ENCODE results near the gene LRRC7. TPM values are rescaled to one million over a fixed set of nuclear protein-coding genes. Genes with fewer than 3 reads are reported as not detected.

The LRRC7 gene
- not detected in 2 replicates for total RNA-seq (2014; rRNA removed; shearing (Covaris generic))
- 0.01 and 0.02 TPM in 2 replicates for polyA plus RNA-seq (2015; cell fraction: cytosol; rRNA removed)
- 0.14 TPM in 1 of 2 replicates, not detected in the other for polyA plus RNA-seq (2015; cell fraction: nucleus; rRNA removed)

DNA sequence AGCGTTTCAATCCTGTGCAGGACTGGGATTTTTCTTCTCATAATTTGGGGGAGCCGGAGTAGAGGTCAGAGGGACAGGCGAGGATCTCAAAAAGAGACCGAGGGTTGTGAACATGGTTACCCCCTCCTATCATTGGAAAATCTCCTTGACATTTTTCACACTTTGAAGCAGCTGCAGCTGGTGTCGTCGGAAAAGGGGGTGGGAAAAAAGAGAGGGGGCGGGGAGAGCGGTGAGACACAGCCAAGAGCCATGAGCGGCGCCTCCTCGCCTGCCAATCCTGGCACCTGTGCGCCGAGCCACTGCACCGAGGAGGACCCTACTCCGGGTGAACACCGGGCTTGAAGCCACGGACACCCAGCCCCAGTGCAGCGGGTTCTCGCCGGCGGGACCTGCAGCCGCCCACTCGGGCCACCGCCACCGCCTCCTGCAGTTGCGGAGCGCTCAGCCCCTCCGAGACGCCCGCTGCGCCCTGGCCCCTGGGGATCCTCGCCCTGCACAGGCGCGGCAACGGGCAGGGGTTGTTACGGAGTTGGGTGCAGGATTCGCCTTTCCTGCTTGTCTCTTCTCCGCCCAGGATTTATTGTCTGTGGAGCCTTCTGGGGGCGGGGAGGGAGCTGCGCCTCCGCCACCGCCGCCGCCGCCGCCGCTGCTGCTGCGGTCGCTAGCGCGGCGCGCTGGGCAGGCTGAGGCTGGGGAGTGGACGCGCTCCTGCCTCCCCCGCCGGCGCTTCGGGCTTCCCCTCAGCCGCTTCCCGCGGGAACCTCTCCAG lies at the start of gene LRRC7:
Gene LRRC7, plus strand, starts transcription at position 271 of the 769 bp plus-strand sequence. CDS start 718 bp downstream, outside the sequence.
- peak; percentile 6 for DNase-seq (ENCODE audit: low read depth)

DNA sequence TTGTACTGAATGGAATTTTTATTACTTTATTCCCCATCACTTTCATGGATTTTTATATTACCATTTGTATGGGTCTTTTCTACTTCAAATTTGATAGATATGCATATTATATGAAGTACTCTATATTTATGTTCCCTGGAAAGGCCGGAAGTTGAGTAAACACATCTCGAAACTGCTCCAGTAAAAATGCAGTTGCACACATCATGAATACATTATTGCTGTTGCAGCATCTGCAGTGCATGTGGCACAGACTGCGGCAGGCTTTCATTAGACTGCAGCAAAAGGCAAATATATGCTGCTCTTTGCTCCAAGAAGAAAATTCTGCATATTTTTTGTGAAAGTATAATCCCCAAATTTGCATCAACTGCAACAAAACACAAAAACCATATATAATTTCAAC lies 48.7 kb upstream of the LRRC7 start:
- DNase-seq (ENCODE audit: low read depth) = no peak

DNA sequence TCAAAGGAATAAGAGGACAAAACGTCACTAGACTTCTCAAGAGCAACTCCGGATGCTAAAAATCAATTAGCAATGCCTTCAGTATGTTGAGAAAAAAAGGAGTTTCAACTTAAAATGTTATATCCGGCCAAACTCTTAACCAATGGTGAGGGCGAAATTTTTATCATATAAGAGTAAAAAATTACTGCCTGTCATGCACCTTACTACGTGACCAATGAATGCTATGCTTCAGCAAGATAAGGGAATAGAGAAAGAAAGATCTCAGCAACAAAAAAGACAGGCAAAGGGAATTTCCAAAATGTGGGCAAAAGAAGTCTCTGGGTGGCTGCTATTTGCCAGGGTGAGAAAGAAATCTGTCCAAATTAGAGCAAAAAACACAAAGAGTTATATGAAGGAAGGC lies 47.4 kb upstream of the LRRC7 start:
- no peak for DNase-seq (ENCODE audit: low read depth)

DNA sequence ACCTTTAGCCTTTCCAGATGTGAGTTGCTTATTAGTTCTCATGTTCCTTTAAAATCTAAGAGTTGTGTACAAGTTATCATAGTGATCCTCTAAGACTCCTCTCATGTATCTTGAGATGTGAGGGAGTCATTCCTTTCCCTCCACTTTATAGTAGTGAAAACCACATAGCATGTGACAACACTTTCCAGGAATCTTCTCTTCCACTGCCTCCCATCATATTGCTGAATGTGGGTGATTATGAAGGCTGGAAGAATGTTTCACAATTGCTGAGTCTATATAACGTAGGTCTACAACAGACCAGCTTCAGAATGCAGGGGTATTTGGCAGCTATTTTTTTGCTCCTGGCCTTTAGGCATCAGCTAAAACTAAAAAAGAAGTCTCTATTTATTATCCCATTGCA lies 44.7 kb upstream of the LRRC7 start:
- DNase-seq (ENCODE audit: low read depth) = peak; percentile 72

GRCh38 chr1:69523461-69523860 lies 44.3 kb upstream of the LRRC7 start:
- no peak for DNase-seq (ENCODE audit: low read depth)

DNA sequence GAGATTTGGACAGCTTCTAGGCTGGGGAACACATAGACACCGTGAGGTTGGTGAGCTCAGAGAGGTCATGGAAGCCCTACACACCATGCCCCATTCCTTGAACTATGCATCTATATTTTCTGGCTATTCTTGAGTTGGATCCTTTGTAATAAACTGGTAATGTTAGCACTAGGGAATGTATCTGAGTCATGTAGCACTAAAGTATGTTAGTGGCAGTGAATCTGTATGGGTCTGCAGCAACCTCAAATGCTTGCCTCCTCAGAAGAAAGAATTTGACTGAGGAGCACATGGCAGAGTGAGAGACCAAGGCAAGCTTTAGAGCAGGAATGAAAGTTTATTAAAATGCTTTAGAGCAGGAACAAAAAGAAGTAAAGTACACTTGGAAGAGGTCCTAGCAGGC lies 43.7 kb upstream of the LRRC7 start:
- DNase-seq (ENCODE audit: low read depth) = peak; percentile 18

GRCh38 chr1:69527273-69527672 lies 40.4 kb upstream of the LRRC7 start:
- no peak for DNase-seq (ENCODE audit: low read depth)

DNA sequence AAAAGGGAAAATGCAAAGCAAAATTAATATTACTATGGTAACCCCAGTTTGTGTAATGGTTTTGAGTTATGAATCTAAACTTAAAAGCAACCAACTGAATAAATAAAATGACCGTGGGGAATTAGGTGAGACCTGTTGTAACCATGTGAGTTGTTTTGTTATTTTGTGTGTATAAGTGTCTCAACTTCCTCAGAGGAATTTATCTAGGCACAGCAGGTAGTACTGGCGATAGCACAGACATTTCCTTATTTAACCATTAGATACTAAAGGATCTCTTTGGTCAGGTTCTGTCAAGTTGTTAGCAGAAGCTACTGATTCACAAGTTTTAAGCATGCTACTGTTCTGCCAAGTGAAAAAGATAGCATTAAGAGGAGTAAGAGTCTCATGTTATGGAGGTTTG lies 39.3 kb upstream of the LRRC7 start:
- no peak for DNase-seq (ENCODE audit: low read depth)

- DNase-seq (ENCODE audit: low read depth) = no peak
These were observed 34.4 kb upstream of the LRRC7 start for GRCh38 chr1:69533343-69533742.

- DNase-seq (ENCODE audit: low read depth) = no peak
These were observed 32.9 kb upstream of the LRRC7 start for GRCh38 chr1:69534829-69535228.

GRCh38 chr1:69535490-69535889 lies 32.2 kb upstream of the LRRC7 start:
- no peak for DNase-seq (ENCODE audit: low read depth)

GRCh38 chr1:69540052-69540451 lies 27.7 kb upstream of the LRRC7 start:
- DNase-seq (ENCODE audit: low read depth) = no peak

DNA sequence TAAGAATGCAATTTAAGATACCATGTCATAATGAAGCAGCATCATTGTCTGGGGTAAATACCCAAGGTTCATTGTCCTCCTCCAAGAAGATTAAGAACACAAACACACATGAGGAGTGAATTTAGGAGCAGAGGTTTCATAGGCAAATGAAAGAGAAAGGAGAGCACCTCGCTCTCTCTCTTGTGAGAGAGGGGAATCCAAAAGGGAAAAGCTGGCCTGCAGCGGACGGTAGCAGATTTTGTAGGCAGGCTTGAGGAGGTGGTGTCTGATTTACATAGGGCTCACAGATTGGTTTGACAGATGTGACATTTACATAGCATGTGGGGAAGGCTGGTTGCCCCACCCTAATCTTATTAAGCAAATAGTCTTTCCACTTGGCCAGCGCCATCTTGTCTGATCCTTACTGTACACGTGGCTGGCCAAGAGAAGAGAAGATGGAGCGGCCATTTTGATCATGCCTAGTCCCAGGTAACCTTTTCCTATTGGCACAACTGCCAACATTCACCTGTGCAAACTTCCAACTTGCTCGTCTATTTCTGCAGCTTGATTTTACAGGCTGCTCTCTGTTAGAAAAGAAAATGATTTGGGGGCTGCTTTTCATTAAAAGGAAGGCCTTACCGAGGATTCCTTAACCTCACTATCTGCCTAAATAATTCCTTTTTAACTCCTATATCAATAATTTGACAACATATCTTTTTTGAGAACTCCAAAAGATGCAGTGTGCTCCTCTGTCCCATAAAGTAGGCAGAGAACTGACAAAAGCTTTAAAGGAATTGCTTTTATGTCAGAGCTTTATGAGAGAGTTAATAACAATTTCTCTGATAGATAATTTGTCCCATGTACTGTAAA lies 16.0 kb upstream of the LRRC7 start:
- no peak for DNase-seq (ENCODE audit: low read depth)

DNA sequence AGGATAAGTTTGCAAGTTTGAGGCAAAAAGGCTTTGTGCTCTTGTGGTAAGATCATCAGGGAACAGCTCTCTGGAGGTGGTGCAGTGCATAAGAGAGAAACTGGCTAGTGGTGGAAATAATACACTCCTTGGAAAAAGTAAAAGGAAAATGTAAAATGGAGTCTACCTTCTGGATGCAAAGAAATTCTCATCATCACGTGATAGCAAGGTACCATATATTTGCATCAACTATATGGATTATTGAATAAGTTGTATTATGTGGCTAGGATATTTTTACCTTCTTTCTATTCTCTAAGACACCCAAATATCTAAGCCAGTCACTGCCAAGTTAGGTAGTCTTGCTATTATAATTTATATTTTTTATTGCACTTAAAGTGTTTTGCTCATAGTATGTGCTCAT lies 14.0 kb upstream of the LRRC7 start:
- DNase-seq (ENCODE audit: low read depth) = no peak

GRCh38 chr1:69568421-69569174 lies 876 bp downstream of the LRRC7 start:
- no peak for DNase-seq (ENCODE audit: low read depth)

- DNase-seq (ENCODE audit: low read depth) = no peak
These were observed 1.4 kb downstream of the LRRC7 start for GRCh38 chr1:69569175-69569541.

GRCh38 chr1:69569576-69570328 lies 2.0 kb downstream of the LRRC7 start:
- DNase-seq (ENCODE audit: low read depth) = no peak

- no peak for DNase-seq (ENCODE audit: low read depth)
These were observed 2.6 kb downstream of the LRRC7 start for GRCh38 chr1:69570356-69570755.

GRCh38 chr1:69572921-69573320 lies 5.2 kb downstream of the LRRC7 start:
- peak; percentile 7 for DNase-seq (ENCODE audit: low read depth)

- DNase-seq (ENCODE audit: low read depth) = no peak
These were observed 6.2 kb downstream of the LRRC7 start for GRCh38 chr1:69573911-69574310.

DNA sequence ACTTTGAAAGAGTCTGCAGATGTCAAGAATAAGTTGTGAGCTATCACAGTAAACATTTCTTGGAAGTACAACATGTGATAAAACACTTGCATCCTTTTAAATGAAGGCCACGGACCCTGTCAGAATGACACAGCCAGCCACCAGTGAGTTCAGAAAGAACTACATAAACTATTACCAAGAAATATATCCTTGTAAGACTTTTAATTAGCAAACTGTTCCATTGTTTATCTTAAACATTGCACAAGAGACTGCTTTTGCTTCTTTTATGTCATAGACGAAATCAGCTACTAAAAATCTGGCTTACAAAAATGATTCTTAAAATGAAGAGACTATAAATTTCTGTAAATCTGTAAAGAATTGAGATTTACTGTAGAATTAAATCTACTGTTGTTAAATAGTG lies 17.9 kb downstream of the LRRC7 start:
- DNase-seq (ENCODE audit: low read depth) = no peak
